ENCODE data around the gene BOK.

The BOK gene

DNA sequence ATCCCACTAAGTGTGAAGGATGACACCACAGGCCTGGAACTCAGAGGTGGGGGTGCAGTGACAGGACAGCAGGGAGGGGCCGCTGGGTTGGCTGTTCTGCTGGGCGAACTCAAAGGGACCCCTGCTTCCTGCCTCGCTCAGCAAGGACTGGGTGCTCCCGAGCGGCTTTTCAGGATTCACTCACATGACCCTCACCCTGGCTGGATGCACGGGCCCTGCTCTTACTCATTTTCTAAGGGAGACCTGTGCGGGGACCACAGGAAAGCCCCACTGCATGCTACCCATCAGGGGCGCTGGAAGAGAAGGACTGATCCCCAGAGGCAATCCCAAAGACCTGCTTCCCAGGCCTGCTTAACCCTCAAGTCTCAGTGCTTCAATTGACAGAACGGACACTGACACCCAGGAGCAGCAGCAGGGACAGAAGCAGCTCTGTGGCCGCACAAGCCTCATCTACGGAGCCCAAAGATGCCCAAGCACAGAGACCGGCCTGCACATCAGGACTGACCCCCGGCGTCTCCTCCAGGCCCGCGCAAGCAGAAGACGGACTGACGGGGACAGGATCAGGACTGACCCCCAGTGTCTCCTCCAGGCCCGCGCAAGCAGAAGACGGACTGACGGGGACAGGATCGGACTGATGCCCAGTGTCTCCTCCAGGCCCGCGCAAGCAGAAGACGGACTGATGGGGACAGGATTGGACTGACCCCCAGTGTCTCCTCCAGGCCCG lies 48.8 kb downstream of the BOK start:
- Histone ChIP-seq H3K79me2 (ENCODE audit: insufficient read depth, low read length) (no peaks in the 10 kb centered on the region), H2AFZ (ENCODE audit: low read length) (no peak overlapping the region), H3K9me3 (ENCODE audit: insufficient read depth, low read depth, low read length) (no peaks in the 10 kb centered on the region), H3K27me3 (ENCODE audit: insufficient read depth, low read length, poor library complexity, severe bottlenecking) (no peaks in the 10 kb centered on the region), H3K9ac (ENCODE audit: low read depth, low read length, poor library complexity, severe bottlenecking) (no peak overlapping the region), H3K4me1 (ENCODE audit: insufficient read depth, low read length, poor library complexity, severe bottlenecking) (peaks cover 13% of the 10 kb centered on the region), H3K9me2 (replicated peaks; ENCODE audit: low read depth, low read length) (no peaks in the 10 kb centered on the region), H3K36me3 (ENCODE audit: insufficient read depth, low read length) (peaks cover 29% of the 10 kb centered on the region), H4K20me1 (ENCODE audit: insufficient read depth, low read length, poor library complexity, severe bottlenecking) (no peaks in the 10 kb centered on the region), H3K4me3 (ENCODE audit: low read length, poor library complexity, severe bottlenecking) (no peak overlapping the region), H3F3A (ENCODE audit: low read depth) (no peaks in the 10 kb centered on the region), H3K4me2 (ENCODE audit: low read depth, low read length, poor library complexity, severe bottlenecking) (no peak overlapping the region)
- TF ChIP-seq EZH2phosphoT487 (IDR thresholded peaks at IDR 0.05; ENCODE audit: borderline replicate concordance) = no peak
- TF ChIP-seq, protein P1, sequence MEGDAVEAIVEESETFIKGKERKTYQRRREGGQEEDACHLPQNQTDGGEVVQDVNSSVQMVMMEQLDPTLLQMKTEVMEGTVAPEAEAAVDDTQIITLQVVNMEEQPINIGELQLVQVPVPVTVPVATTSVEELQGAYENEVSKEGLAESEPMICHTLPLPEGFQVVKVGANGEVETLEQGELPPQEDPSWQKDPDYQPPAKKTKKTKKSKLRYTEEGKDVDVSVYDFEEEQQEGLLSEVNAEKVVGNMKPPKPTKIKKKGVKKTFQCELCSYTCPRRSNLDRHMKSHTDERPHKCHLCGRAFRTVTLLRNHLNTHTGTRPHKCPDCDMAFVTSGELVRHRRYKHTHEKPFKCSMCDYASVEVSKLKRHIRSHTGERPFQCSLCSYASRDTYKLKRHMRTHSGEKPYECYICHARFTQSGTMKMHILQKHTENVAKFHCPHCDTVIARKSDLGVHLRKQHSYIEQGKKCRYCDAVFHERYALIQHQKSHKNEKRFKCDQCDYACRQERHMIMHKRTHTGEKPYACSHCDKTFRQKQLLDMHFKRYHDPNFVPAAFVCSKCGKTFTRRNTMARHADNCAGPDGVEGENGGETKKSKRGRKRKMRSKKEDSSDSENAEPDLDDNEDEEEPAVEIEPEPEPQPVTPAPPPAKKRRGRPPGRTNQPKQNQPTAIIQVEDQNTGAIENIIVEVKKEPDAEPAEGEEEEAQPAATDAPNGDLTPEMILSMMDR (conservative IDR thresholded peaks at IDR 0.05; ENCODE audit: low read length) = no peak

DNA sequence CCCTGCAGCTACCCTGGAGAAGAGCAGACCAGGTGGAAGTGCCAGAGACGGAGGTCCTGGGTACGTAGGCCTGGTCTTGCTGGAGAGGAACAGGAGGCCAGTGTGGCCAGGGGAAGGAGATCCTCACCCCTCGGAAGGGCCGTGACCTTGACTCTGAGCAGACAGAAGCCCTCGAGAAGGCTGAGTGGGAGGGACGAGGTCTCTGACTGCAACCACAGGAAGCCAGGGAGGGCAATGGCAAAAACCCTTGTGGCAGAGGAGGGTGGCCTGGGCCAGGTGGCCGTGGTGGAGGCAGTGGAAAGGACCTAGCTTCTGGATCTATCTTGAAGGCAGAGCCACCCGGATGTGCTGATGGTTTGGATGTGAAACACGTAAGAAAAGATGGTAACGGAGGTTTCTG lies 50.3 kb downstream of the BOK start:
- Histone ChIP-seq H3F3A (ENCODE audit: low read depth) (no peaks in the 10 kb centered on the region), H3K9ac (ENCODE audit: low read depth, low read length, poor library complexity, severe bottlenecking) (no peak overlapping the region), H3K4me2 (ENCODE audit: low read depth, low read length, poor library complexity, severe bottlenecking) (peak overlapping the region; percentile 34), H3K4me1 (ENCODE audit: insufficient read depth, low read length, poor library complexity, severe bottlenecking) (peaks cover 13% of the 10 kb centered on the region), H3K36me3 (ENCODE audit: insufficient read depth, low read length) (peaks cover 29% of the 10 kb centered on the region), H3K79me2 (ENCODE audit: insufficient read depth, low read length) (no peaks in the 10 kb centered on the region; the same call in 1 of the 2 replicates), H2AFZ (ENCODE audit: low read length) (no peak overlapping the region), H3K9me3 (ENCODE audit: insufficient read depth, low read depth, low read length) (no peaks in the 10 kb centered on the region), H3K27me3 (ENCODE audit: insufficient read depth, low read length, poor library complexity, severe bottlenecking) (no peaks in the 10 kb centered on the region), H3K4me3 (ENCODE audit: low read length, poor library complexity, severe bottlenecking) (no peak overlapping the region), H3K9me2 (replicated peaks; ENCODE audit: low read depth, low read length) (no peaks in the 10 kb centered on the region), H4K20me1 (ENCODE audit: insufficient read depth, low read length, poor library complexity, severe bottlenecking) (no peaks in the 10 kb centered on the region)
- TF ChIP-seq EZH2phosphoT487 (IDR thresholded peaks at IDR 0.05; ENCODE audit: borderline replicate concordance) = no peak
- TF ChIP-seq, protein P1 (conservative IDR thresholded peaks at IDR 0.05; ENCODE audit: low read length) = no peak

DNA sequence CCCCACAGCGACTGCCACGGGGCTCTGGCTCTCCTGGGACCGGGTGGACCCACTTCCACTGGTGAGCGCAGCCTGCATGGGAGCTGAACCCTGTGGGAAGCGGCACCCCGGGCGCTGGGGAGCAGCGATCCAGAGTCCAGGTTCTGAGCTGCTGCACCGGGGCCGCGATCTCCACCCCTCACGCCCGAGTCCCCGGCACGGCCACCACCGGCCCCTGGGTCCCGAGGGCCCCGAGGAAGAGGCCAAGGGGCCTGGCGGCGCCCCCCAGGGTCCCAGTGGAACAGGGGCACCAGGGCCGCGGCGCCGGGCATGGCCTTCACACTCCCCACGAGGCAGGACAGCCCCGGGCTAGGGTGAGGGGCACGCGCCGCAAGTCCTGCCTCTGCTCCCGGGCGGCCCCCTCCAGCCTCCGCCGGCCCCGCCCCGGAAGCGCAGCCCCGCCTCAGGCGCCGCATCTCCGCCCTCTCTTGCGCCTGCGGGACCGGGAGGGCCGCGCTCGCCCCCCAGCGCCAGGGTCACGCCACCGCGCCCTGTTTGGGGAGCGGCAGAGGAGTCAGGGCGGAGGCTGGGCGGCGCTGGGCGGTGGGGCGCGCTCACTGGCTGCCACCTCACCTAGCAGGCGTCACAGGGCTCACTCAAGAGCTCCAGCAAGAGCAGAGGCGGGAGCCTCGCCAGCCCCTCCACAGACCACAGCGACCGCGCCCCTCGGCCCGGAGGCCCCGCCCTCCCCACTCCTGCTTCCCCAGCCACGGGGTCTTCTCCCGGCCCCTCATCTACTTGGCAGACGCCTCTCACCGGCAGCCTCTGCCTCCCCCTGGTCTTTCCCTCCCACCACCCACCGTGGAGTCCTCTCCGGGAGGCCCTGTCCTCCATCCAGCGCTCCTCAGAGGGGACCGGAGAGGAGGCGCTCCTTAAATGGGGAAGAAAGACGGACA lies 51.6 kb downstream of the BOK start:
- Histone ChIP-seq H2AFZ (ENCODE audit: low read length) (no peak overlapping the region), H3K36me3 (ENCODE audit: insufficient read depth, low read length) (peaks cover 24% of the 10 kb centered on the region), H4K20me1 (ENCODE audit: insufficient read depth, low read length, poor library complexity, severe bottlenecking) (no peaks in the 10 kb centered on the region)

More for the DNA sequence above, 51.6 kb downstream of the BOK start:
- Histone ChIP-seq H3K27me3 (ENCODE audit: insufficient read depth, low read length, poor library complexity, severe bottlenecking) (no peaks in the 10 kb centered on the region), H3F3A (ENCODE audit: low read depth) (no peaks in the 10 kb centered on the region), H3K4me1 (ENCODE audit: insufficient read depth, low read length, poor library complexity, severe bottlenecking) (peaks cover 13% of the 10 kb centered on the region), H3K4me3 (ENCODE audit: low read length, poor library complexity, severe bottlenecking) (no peak overlapping the region), H3K4me2 (ENCODE audit: low read depth, low read length, poor library complexity, severe bottlenecking) (no peak overlapping the region), H3K9me3 (ENCODE audit: insufficient read depth, low read depth, low read length) (no peaks in the 10 kb centered on the region), H3K9ac (ENCODE audit: low read depth, low read length, poor library complexity, severe bottlenecking) (no peak overlapping the region), H3K9me2 (replicated peaks; ENCODE audit: low read depth, low read length) (no peaks in the 10 kb centered on the region), H3K79me2 (ENCODE audit: insufficient read depth, low read length) (no peaks in the 10 kb centered on the region; the same call in 1 of the 2 replicates)
- TF ChIP-seq, protein P1 (conservative IDR thresholded peaks at IDR 0.05; ENCODE audit: low read length) = no peak
- TF ChIP-seq EZH2phosphoT487 (IDR thresholded peaks at IDR 0.05; ENCODE audit: borderline replicate concordance) = no peak
